HG03159 (cell line): ENCODE data around the gene HUWE1.
"Not testable (repeated sequence)": the region's sequence is repeated elsewhere in the genome, so short reads cannot be mapped to it uniquely, and the experiment has no call there.

ENCODE experiments used
- ATAC-seq: cut with Tn5 transposase; IDR thresholded peaks from one replicate; pipeline ENCODE4 v1.9.1; 2021; ENCODE audit warnings: mild to moderate bottlenecking, moderate library complexity; ENCODE audit not compliant: unreplicated experiment

The HUWE1 gene

GRCh38 chrX:53686151-53686885 is at the start of gene HUWE1:
HUWE1 (minus strand) TSS chrX:53686719; CDS start chrX:53654107, 32,612 bp downstream.
- ATAC-seq = peak; percentile 42

GRCh38 chrX:53732797-53733196 is 46.3 kb upstream of the HUWE1 start:
- ATAC-seq = no peak

- ATAC-seq = no peak
Observed at GRCh38 chrX:53729751-53730150, 43.2 kb upstream of the HUWE1 start.

GRCh38 chrX:53728506-53728905 is 42.0 kb upstream of the HUWE1 start:
- ATAC-seq = no peak

- no peak for ATAC-seq
Observed at GRCh38 chrX:53724872-53725271, 38.4 kb upstream of the HUWE1 start.

- ATAC-seq = no peak
Observed at GRCh38 chrX:53723381-53723780, 36.9 kb upstream of the HUWE1 start.

GRCh38 chrX:53721610-53722009 is 35.1 kb upstream of the HUWE1 start:
- not testable (repeated sequence) for ATAC-seq

- not testable (repeated sequence) for ATAC-seq
Observed at GRCh38 chrX:53719666-53720065, 33.1 kb upstream of the HUWE1 start.

GRCh38 chrX:53718073-53718472 is 31.6 kb upstream of the HUWE1 start:
- ATAC-seq = no peak

- ATAC-seq = no peak
Observed at GRCh38 chrX:53717205-53717604, 30.7 kb upstream of the HUWE1 start.

GRCh38 chrX:53716328-53717088 is 30.0 kb upstream of the HUWE1 start:
- no peak for ATAC-seq

- no peak for ATAC-seq
Observed at GRCh38 chrX:53715346-53715924, 28.9 kb upstream of the HUWE1 start.

- peak; percentile 69 for ATAC-seq
Observed at GRCh38 chrX:53714580-53715345, 28.2 kb upstream of the HUWE1 start.

- ATAC-seq = no peak
Observed at GRCh38 chrX:53713987-53714579, 27.6 kb upstream of the HUWE1 start.

GRCh38 chrX:53711436-53711835 is 24.9 kb upstream of the HUWE1 start:
- no peak for ATAC-seq

- no peak for ATAC-seq
Observed at GRCh38 chrX:53704854-53705253, 18.3 kb upstream of the HUWE1 start.

GRCh38 chrX:53704294-53704693 is 17.8 kb upstream of the HUWE1 start:
- ATAC-seq = no peak

GRCh38 chrX:53695946-53696549 is 9.5 kb upstream of the HUWE1 start:
- no peak for ATAC-seq

GRCh38 chrX:53694642-53695041 is 8.1 kb upstream of the HUWE1 start:
- no peak for ATAC-seq

GRCh38 chrX:53688300-53688699 is 1.8 kb upstream of the HUWE1 start:
- ATAC-seq = no peak
